ENCODE measurements around the gene FOXD3.

The FOXD3 gene

GRCh38 chr1:63362073-63362472, 39.7 kb downstream of the FOXD3 start:
- H3K4me3 ChIP-seq (ENCODE audit: low read depth, low read length) = no peak overlapping the region
- DNase-seq (ENCODE audit: low read depth) = no peak
- TF ChIP-seq CTCF (conservative IDR thresholded peaks at IDR 0.05; ENCODE audit: low read depth, low read length) = no peak

- peak; percentile 1 for TF ChIP-seq CTCF (conservative IDR thresholded peaks at IDR 0.05; ENCODE audit: low read depth, low read length)
- peak; percentile 13 for DNase-seq (ENCODE audit: low read depth)
- no peak overlapping the region for H3K4me3 ChIP-seq (ENCODE audit: low read depth, low read length)
Measured at GRCh38 chr1:63362578-63362977, 40.2 kb downstream of the FOXD3 start.

- H3K4me3 ChIP-seq (ENCODE audit: low read depth, low read length) = no peak overlapping the region
- peak; percentile 27 for DNase-seq (ENCODE audit: low read depth)
- no peak for TF ChIP-seq CTCF (conservative IDR thresholded peaks at IDR 0.05; ENCODE audit: low read depth, low read length)
Measured at GRCh38 chr1:63363014-63363413, 40.6 kb downstream of the FOXD3 start.

GRCh38 chr1:63366908-63367214, 44.5 kb downstream of the FOXD3 start:
- TF ChIP-seq CTCF (conservative IDR thresholded peaks at IDR 0.05; ENCODE audit: low read depth, low read length) = no peak
- peak overlapping the region; percentile 99 for H3K4me3 ChIP-seq (ENCODE audit: low read depth, low read length)
- DNase-seq (ENCODE audit: low read depth) = no peak

GRCh38 chr1:63367215-63368103, 45.1 kb downstream of the FOXD3 start, which contains the start of gene ALG6:
Gene ALG6 (plus strand): TSS chr1:63367627. CDS start chr1:63370978, 3,351 bp downstream.
- no peak for TF ChIP-seq CTCF (conservative IDR thresholded peaks at IDR 0.05; ENCODE audit: low read depth, low read length)
- peak within 1 kb of the TSS; percentile 99 for H3K4me3 ChIP-seq (ENCODE audit: low read depth, low read length)
- DNase-seq (ENCODE audit: low read depth) = peak; percentile 95

GRCh38 chr1:63368131-63368530, 45.8 kb downstream of the FOXD3 start:
- no peak for TF ChIP-seq CTCF (conservative IDR thresholded peaks at IDR 0.05; ENCODE audit: low read depth, low read length)
- H3K4me3 ChIP-seq (ENCODE audit: low read depth, low read length) = peak overlapping the region; percentile 99
- DNase-seq (ENCODE audit: low read depth) = peak; percentile 13
